Stimulated activated CD8-positive, alpha-beta memory T cell treated with anti-CD3 and anti-CD28 coated beads, Interleukin-12 subunit alpha, Interleukin-12 subunit beta, amount 100 ng/mL, for 4 hours (primary cell): ENCODE data around the gene PDIA4.
"Not testable (repeated sequence)": the region's sequence is repeated elsewhere in the genome, so short reads cannot be mapped to it uniquely, and the experiment has no call there.

Experiments used
- DNase-seq: peaks from one replicate; pipeline ENCODE4 v3.0.0-alpha.2; 2020; ENCODE audit warnings: low read depth

The PDIA4 gene

DNA sequence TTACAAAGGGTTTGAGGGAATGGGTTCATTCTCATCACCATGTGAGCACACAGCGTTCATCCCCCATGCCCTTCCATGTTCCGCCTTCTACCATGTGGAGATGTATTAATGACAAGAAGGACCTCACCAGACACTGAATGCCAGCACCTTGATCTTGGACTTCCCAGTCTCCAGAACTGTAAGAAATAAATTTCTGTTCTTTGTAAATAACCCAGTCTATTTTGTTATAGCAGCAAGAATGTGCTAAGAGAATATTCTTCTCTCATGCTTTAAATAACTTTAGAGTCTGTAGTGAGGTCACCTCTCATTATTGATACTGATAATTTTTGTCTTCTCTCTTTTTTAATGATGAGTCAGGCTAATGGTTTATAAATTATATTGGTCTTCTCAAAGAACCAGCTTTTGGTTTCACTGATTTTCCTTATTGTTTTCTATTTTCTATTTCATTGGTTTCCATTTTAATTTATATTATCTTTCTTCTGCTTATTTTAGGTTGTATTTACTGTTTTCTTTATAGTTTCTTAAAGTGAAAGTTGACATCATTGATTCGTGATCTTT is 3.1 kb upstream of the PDIA4 start:
- no peak for DNase-seq

DNA sequence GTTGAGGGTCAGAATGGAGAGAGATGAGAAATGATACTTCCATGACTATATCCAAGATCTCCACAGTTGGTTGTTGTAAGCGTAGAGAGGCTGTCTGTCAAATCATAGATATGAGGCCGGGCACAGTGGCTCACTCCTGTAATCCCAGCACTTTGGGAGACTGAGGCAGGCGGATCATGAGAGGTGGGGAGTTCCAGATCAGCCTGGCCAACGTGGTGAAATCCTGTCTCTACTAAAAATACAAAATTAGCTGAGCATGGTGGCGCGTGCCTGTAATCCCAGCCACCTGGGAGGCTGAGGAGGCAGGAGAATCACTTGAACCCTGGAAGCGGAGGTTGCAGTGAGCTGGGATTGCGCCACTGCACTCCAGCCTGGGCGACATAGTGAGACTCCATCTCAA is 2.1 kb upstream of the PDIA4 start:
- DNase-seq: not testable (repeated sequence)

DNA sequence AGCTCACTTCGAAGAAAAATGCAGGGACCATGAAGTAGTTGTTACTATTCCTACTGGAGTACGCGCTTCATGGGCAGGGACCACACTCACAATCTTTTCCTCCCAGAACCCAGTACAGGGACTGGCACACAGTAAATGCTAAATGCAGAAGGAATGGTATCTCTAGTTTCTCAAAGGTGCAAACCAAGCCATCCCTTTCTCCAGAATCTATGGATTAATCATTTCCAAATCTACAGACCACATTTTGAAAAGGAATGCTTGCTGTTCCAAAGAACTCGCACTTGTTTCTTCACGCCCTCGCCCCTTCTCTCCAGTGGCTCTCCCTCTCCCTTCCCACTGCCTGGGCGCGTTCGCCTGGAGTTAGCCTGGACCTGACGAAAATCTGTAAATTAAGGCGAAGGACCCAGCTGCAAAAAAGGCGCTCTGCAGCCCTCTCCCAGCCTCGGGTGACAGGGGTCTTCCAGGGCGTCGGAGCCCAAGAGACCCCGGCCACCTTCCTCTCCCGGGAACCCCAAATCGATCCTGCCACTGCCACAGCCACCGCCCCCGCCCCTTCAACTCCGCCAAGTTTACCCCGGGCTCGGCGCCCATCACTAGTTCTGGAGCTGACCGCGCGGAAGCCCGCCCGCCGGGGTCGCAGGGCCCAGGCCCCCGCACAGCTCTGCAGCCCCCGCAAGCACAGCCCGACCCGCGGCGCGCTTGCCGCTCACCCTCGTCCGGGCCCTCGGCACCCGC is 527 bp downstream of the PDIA4 start:
- DNase-seq: no peak

DNA sequence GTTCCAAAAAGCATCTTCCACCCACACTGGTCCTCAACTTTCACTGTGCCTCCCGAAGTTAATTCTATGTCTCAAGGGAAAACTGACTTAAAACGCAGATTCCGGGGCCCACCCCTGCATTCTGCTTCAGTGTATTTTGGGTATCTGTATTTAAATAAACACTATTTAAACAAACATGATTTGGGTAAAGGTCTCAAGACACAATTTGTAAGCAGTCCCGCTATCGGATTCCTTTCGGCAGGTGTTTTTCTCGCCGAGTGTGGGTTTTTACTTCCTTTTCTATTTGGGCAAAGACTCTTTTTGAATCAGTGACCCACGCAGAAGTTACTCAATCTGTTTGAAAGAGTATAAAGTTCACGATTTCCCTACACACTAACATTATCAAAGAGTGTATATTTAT is 1.2 kb downstream of the PDIA4 start:
- DNase-seq: no peak

DNA sequence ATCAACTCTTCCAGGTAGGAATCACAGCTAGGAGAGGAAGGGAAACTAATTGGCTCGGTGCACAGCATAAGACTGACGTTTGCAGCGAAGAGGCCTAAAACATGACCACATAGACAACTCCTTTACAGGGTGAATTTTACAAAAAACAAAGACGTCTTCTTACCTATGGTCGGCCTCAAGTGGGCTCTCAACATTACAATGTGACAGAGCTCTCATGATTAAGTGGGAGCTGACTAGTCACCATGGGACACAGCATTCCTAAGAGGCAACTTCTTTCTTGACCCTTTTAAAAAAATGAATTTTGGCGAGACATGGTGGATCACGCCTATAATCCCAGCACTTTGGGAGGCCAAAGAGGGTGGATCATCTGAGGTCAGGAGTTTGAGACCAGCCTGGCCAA is 4.6 kb downstream of the PDIA4 start:
- no peak for DNase-seq

DNA sequence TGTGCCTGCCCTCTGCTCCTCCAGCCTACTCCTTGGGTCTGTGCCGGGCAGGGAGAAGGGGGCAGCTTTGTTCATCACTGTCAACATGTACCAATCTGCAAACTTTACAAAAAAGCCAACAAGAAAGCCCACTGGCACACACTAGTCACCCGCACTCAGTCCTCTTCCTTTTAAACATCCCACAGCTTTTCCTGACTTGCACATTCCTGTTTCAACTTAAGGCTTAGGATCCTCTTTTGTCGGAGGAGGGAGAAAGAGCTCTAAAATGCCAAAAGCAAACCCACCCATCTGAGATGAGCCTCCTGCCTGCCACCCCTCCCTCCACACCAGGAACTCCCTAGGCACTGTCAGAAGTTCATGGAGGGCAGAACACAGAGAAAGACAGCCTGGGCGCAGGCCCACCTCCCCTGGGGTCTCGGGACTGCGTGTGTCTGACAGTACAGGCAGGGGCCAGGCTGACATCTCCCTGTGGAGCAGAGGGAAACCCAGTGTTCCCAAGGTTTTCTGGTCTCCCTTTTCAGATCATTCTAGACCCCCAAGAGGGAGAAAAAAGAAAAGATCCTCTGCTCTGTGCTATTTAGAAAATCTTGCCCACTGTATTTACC is 5.4 kb downstream of the PDIA4 start:
- DNase-seq: no peak

DNA sequence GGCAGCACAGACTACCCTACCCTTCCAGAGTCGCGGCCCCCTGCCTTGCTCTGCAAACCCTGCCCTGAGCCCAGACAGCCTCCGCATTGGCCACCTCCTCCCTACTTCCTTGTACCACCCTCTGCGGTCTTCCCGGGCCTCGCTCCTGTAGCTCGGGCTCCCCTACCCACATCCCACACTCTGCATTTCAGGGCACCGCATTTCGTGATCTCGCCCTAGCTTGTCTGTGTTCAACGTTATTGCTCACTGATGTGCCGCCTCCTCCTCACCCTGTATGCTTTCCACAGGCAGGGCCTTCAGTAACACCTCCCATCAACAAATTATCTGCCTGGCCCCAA is 6.6 kb downstream of the PDIA4 start:
- DNase-seq: no peak

DNA sequence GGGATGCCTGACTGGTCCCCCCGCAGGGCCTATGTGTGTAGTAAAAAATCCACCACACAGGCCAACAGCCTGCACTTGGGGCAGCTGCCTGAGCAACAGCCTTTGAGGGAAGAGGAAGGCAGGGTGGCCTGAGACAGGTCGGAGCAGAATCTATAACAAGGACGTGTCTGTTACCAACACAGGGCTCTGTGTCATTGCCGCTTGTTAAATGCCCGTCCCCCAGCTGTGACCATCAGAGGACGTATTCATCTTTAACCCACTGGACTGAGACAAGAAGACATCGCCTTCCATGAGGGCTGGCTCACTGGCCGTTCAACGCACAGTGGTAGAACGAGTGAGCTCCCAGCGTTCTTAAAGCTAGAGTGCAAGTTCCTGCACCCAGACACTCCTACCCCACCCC is 7.8 kb downstream of the PDIA4 start:
- DNase-seq: no peak

DNA sequence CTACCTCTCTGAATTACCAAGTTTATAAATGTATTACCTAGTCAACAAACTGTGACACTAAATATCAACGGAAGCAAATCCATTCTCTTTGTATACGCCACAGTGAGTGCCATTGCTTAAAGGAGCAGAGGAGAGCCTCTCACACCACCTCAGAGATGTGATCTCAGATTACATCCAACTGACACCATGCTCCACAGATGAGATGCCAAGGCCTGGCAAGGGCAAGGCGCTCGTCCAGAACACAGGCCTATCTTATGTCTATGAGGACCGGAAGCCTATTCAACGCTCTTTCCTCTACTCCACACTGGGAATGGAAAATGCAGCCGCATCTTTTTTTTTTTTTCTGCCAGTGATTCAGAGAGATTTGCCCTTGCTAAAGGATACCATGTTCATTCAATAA is 11.4 kb downstream of the PDIA4 start:
- DNase-seq: no peak

DNA sequence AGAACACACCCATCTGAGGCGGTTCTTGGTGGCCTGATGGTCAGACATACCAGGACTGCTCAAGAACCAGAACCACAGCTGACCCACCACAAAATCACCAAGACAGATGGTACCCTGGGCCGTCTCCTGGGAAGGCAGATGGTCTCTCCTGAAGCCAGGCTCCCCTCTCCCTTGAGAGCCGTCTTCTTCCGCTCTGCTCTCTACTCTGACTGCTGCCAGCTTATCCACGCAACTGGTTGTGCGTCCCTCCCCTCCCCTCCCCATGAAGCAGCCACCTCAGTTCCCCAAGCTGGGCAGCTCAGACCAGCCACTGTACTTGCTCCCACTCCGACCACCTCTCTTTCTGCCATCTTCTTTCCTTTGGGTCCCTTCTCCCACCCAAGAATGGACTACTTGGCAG is 14.0 kb downstream of the PDIA4 start:
- no peak for DNase-seq

DNA sequence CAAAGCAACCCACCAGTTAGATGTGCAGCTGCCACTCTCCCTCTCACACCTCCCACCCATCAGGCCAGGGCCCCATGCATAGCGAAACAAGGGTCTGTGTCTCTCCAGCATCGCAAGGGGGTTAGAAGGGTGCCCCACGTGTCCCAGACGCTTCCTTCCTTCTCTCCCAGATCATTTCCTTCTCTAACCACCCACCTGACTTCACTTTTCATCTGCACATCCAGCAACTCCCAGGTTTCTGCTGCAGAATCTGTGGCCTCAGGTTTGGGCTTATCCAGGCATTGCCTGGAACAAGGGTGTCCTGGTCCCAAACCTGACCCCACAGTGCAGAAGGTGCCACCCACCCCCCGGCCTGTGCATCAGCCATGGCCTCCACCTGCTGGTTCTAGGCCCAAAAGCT is 14.4 kb downstream of the PDIA4 start:
- no peak for DNase-seq

DNA sequence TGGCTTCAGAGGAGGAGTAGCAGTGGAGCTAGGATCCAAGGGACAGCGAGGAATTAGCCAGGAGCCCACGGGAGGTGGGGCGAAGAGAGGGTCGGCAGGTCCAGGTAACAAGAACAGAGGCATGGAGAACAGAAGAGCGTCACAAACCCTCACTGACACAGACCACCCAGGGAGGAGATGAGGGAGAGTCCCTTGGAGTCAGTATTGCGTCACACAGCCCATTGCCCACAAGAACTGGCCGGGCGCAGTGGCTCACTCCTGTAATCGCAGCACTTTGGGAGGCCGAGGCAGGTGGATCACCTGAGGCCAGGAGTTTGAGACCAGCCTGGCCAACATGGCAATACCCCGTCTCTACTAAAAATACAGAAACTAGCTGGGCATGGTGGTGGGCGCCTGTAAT is 15.6 kb downstream of the PDIA4 start:
- not testable (repeated sequence) for DNase-seq

DNA sequence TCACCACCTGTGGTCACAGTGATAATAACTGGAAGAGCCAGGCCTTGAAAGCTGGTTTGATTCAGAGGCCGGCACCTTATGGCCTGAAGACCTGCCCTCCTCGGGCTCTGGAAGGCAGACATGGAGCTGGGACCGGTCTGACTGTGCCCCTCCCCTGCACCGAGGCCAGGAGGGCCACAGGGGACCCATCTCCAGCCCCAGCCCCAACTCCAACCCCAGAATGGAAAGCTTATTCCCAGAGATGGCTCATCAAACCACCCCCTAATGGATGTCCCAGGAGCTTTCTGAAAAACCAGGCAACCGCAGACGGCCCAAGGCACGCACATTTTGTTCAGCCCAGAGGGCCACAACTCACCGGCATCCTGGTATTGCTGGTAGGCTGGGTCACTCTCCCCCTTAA is 16.8 kb downstream of the PDIA4 start:
- no peak for DNase-seq

DNA sequence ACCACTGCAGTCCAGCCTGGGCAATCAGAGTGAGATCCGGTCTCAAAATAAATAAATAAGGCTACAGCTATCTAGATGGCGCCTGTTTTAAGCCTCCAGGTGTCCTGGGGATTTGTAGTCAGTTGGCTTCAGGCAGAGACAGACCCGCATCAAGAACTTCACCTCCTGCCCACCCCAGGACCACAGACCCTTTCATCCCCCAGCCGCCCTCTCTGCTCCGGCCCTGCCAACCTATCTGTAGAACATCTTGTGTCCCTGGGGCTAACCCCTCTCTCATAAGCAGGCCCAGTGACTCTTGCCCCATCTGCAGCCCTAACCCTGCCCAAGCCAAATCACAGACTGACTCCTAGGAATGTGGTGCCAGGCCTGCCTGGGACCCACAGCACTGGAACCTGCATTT is 17.9 kb downstream of the PDIA4 start:
- no peak for DNase-seq

DNA sequence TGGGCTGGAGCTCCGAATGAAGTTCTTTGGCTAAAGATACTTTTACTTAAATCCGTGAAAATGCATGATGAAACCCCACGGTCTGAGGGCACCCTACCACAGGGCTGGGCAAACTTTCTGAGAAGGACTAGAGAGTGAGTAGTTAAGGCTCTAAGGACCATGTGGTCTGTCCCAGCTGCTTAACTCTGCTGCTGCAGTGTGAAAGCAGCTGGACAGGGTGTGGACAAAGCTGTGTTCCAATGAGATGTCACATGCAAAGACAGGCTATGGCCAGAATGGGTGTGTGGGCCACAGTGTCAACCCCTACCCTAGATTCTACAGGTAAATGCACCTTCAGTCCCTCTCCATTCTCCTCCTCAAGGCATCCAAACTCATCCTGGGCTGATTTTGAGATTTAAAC is 18.8 kb downstream of the PDIA4 start:
- DNase-seq: no peak

DNA sequence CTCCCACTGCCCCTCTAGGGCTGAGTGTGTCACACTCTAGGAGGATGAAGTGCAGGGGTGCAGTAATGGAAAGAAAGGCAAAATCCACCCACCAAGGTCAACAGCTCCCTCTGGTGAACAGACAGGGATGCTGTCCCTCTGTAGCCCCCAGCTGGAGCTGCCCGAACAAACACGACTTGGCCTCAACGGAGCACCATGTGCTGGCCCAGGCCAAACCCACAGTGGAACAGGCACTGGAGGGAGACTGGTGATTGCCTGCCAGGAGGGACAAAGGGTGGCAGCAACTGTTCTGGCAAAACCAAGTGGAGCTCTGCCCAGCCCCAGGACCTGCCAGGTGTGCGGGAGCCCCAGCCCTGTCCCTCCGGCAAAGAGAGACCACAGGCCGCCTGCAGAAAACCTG is 20.7 kb downstream of the PDIA4 start:
- DNase-seq: no peak

DNA sequence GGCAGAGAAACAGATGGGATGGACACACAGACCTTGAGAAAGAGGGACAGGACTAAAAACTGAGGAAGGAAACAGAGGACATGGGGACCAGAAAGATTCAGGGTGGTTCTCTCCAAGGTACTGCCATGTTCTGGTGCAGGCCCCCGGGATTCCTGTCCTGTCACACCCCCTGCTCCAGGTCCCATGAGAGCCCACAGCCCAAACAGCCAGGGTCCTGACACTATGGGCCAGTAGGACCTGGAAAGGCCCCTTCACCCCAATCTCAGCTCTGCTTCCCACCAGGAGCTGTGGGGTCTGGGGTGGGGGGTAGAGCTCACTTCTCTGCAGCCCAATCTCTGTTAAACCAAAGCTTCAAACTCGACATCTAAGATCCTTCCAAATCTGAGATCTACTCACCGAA is 21.2 kb downstream of the PDIA4 start:
- DNase-seq: no peak

DNA sequence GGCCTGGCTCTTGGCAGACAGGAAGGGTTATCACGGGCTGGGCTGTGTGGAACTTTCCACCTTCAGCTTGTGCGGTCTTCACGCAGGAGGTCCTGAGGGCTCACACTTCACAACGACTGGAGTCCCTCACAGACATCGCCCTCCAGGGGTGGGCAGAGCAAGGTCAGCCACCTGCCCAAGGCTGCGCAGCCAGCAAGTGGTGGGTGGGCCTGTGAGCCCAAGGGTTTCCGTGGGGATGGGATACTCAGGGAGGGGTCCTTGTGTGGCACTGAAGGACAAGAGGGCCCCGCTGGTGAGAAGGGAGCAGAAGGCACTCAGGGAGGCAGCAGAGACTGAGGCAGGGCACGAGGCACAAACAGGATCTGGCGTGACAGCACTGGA is 22.0 kb downstream of the PDIA4 start:
- no peak for DNase-seq

DNA sequence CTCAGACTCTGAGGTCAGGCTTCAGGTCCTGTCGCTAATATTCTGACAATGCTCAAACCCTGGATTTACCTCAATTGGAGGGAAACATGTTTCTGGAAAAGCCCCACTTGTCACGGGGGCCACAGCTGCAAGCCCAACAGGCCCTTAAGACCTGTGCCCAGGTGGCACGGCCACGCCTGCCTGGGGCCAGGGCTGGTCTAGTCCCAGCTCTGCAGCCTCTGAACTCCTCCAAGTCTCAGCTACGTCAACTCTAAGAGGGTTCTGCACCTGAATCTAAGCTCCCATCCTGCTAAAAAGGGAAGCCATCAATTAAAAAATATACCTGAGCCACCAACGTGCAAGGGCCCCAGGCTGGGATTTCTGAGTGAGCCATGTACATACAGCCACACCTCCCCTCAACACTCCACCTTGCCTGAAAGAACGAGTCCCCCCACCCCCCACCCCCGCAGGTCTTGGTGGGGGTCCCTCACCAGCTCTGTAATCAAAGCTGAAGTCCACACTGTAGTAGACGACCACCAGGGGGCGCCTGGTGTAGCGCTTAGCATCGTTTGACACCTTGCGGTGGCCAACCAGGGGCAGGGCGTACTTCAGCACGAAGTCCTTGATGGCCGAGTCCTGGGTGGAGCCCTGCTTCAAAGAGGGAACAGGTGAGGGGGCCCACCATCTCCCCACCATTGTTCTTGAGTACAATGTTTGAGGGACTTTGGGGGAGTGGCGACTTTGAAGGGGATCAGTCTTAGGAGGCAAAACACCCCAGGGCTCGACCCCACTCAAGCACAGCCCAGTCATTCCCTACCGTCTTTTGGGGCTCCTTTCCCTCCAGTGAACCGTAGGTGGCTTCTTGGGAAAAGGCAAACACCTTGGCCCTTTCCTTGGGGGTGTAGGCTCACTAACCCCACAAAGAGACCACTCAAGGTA is 22.6 kb downstream of the PDIA4 start:
- DNase-seq: peak; percentile 66

DNA sequence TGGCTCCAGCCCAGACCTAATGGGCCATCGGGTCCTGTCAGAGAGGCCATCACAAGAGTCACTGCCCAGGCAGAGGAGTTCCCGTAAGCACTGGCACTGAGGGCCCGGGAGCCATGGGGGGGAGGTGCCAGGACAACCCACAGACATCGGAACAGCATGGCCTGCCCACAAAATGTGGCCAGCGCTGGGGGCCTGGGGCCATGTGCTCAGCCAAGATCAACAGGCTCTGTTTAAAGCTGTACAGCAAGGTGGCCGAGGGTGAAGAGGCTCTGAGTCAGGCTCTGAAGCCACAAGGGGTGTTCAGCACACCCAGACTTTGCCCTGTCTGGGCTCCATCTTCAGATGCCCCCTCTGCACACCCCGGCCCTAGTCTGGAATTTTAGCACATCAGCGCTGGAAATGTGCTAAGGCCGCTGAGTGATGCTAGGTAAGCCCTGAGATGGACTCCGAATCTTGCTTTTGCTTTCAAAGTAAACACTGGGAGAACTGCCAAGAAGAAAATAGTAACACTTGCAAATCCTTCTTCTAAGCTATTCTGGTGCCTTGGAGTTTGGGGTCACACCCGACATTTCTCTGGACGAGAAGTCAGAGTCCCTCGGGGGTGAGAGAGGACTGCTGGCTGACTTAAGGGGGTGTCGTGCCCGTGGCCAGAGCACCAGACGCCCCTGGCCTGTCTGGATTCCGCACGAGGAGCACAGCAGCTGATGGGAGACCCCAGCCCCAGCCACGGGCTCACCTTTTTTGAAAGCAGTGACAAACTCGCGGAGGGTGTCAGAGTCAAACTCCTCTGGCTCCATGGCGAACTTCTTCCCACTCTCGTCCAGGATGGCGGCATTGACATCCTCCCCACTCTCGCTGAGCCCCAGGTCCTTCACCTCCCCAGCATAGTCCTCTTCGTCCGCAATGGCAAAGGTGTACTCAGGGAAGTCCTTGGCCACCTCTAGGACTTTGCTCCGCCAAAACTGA is 23.6 kb downstream of the PDIA4 start:
- DNase-seq: no peak

DNA sequence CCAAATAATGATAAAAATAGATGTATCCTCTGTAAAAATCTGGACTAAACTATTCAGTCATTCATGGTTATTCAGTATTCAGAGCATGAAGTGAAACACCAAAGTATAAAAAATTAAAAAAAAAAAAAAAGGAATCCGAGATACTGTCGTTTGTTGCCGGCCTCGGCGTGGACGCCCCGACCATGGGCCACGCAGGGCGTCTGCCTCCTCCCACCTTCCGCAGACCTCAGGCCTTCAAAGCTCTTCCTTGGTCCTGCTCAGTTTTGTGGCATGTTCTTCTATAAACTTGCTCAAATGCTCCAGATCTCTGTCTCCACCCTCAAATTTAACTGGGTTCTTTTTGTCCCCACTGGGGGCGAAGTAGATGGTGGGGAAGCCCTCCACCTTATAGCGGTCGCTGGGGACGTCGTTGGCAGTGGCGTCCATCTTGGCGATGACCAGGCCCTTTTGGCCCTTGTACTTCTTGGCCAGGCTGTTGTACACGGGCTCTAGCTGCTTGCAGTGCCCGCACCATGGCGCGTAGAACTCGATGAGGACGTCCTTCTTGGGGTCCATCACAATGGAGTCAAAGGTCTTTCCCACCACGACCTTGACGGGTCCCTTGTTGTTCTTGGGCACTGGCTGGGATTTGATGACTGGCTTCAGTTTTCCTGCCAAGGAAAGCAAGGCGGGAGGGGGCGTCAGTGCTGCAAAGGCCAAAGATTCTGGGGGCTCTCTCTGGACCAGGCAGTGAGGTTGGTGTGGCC is 24.6 kb downstream of the PDIA4 start:
- no peak for DNase-seq
